Measurements from ENCODE around the gene AARS2.
A peak's percentile ranks its signal among the peaks of the same experiment; 100 is the strongest.

- TF ChIP-seq, protein P1, sequence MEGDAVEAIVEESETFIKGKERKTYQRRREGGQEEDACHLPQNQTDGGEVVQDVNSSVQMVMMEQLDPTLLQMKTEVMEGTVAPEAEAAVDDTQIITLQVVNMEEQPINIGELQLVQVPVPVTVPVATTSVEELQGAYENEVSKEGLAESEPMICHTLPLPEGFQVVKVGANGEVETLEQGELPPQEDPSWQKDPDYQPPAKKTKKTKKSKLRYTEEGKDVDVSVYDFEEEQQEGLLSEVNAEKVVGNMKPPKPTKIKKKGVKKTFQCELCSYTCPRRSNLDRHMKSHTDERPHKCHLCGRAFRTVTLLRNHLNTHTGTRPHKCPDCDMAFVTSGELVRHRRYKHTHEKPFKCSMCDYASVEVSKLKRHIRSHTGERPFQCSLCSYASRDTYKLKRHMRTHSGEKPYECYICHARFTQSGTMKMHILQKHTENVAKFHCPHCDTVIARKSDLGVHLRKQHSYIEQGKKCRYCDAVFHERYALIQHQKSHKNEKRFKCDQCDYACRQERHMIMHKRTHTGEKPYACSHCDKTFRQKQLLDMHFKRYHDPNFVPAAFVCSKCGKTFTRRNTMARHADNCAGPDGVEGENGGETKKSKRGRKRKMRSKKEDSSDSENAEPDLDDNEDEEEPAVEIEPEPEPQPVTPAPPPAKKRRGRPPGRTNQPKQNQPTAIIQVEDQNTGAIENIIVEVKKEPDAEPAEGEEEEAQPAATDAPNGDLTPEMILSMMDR (IDR thresholded peaks at IDR 0.05): peak in 1 of 5 experiments; percentile 37
- no peak for TF ChIP-seq EP300 (IDR thresholded peaks at IDR 0.05)
These were observed 55.3 kb downstream of the AARS2 start for GRCh38 chr6:44257753-44258324.
